CD4-positive, alpha-beta T cell treated with Interferon alpha-2 for 1 hour (primary cell): ENCODE results near the gene MEST.
"Not testable (repeated sequence)": the region's sequence is repeated elsewhere in the genome, so short reads cannot be mapped to it uniquely, and the experiment has no call there.

Experiments used
- DNase-seq, 2 donors: peaks; one replicate each; pipeline ENCODE4 v3.0.0-alpha.2; 2020 to 2022

Gene MEST

DNA sequence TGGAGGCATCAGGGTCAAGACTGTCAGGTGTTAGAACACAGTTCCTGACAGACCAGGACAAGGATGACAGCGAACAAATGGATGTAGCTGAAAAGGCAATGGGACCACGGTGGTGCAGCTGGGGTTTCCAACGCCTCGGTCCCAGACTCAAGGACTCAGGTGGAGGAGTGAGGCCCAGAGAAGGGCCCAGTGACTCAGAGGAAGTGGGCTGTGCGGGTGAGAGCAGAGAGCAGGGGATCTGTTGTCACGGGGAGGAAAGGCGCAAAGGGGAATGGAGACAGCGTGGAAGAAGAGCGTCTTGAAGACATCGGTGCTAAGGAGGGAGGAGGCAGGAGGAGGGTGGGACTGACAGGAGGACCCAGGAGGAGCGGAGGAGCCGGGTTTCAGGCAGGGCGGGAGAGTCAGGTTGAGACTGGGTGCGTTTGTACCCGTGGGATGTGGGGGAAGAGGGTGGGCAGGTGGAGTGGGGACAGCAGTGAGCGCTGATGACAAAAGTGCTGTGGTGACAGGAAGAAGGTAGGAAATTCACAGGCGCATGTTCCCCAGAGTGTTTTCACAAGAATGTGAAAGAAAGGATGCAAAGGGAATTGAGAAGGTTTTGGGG is 36.0 kb downstream of the MEST start:
- not testable (repeated sequence) for DNase-seq

DNA sequence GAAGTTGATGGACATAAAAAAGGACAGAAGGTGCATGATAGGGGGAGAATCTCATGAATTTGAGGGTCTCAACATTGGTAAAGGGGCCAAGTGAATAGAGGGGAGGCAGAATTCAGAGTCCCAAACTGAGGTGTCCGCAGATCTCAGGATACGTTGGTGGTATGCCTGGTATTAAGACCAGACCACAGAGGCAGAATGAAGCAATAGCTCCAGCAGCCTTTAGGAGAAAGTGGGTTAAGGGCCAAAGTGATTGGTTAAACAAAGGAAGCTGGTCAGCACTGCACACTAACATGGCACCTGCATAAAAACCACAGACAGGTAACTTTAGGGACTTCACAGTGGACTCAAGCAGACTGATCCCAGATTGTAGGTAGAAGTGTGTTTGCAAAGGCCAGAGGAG is 37.5 kb downstream of the MEST start:
- DNase-seq = no peak

DNA sequence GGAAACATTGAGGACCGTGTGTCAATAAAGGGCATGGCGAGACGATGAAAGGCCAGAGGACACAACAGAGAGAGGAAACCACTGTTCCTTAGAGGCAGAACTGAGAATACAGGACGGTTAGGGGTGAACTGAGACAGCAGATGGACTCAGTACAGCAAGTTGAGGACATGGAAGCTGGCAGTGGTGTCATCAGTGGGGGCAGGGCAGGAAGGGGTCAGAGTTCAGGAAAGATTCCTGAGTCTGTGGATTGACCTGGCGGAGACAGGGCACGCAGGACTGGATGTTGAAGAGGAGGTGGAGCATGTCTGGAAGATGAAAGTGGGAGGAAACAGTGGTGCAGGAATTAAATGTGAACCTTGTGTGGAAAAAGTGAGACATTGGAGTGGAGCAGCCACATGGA is 46.0 kb downstream of the MEST start:
- DNase-seq = not testable (repeated sequence)

DNA sequence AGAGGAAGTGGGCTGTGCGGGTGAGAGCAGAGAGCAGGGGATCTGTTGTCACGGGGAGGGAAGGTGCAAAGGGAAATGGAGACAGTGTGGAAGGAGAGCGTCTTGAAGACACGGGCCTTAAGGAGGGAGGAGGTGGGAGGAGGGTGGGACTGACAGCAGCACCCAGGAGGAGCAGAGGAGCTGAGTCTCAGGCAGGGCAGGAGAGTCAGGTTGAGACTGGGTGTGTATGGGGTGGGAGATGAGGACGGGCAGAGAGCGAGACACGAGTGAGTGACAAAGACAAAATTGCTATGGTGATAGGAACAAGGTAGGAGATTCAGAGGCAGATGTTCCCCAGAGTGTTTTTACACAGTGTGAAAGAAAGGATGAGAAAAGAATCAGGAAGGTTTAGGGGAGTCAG is 49.4 kb downstream of the MEST start:
- DNase-seq = not testable (repeated sequence)

DNA sequence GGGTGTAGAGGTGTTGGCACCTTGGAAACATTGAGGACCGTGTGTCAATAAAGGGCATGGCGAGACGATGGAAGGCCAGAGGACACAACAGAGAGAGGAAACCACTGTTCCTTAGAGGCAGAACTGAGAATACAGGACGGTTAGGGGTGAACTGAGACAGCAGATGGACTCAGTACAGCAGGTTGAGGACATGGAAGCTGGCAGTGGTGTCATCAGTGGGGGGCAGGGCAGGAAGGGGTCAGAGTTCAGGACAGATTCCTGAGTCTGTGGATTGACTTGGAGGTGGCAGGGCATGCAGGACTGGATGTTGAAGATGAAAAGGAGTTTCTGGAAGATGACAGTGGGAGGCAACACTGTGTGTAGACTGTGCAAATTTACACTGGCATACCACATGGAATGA is 50.4 kb downstream of the MEST start:
- not testable (repeated sequence) for DNase-seq

DNA sequence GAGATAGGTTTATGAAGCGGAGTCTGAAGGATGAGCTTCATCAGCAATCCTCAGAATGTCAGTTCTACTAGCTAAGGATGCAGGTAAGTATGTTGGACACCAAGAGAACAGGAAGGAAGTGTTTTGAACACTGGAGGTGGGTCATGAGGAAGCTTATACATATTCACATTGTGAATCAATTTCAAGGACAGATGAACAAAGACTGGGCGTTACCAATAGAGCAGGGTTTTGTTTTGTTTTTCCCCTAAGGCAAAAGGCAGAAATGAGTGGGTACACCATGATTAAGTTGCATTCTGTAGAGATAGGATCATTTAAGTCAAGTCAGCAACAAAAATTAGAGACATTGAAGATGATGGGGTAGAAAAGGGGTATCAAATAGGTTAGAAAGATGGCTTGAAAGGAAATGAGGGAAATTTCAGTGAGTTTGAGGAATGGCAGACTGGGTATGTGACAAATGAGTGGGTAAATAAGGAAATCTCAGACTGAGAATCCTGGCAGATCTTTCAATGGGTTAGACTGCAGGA is 51.7 kb downstream of the MEST start:
- DNase-seq = no peak

DNA sequence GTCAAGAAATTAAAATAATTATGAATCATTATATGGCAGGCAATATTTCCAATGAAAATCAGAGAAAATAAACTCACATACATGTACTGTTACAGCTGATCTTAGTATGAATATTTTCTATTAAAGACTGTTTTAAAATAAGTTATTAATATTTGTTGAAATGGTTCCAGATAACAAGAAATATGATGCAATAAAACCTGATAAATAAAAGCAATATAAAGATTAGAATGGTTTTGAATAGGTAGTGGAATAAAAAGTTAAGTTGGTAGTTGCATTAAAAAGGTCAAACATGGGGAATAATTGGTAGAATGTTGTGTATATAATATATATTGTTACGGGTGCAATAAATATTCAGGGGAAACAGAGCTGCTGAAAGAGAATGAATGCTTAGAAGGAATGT is 52.5 kb downstream of the MEST start:
- DNase-seq = no peak

DNA sequence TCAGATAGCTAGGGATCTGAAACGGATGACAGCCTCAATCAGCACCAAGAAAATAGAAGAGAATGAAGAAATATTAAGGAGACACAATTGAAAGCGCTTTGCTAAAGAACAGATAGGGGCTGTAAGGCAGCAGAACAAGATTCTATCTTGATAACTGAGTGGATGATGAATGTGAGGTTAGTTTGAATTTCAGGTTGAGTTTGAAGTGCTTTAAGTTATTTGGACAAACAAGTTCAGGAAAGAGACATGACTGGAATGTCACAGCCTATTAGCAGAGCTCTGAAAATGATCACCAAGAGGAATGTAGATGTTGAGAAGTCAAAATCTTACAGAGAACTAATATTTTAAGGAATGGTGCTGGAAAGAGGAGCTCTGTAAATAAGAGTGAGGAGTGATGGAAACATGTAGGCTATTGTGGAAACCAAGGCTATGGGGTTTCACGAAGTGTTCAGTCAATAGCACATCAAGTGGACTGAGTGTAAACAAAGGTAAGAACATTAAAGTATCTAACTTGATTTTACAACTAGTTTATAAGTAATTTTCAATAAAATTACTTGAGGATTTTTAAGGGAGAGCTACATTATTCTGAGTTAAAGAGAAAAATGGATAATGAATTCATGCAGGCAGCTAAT is 61.6 kb downstream of the MEST start:
- no peak for DNase-seq

DNA sequence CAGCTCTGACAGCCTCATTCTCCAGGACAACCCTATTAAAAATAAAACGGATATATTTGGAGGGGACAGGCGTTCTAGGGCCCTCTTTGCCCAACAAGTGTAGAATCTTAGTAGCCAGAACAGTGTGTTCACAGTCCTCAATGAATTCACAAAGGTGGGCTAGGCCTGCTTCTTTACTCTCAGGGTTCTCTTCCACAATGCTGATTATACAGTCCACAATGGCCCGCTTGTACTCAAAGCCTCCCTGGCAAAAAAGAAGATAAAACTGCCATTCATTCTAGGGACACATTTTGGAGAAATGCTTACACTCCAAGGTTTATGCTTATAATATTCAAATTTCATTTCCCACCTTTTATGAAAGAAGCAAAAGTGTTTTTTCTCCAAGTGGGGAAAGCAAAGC is 62.6 kb downstream of the MEST start:
- DNase-seq = no peak
